ENCODE data around the gene ANKRA2. TPM values are rescaled to one million over a fixed set of nuclear protein-coding genes. Genes with fewer than 3 reads are reported as not detected.

The ANKRA2 gene
- total RNA-seq, 1 donor from 2014 or later: 10.8 TPM

DNA sequence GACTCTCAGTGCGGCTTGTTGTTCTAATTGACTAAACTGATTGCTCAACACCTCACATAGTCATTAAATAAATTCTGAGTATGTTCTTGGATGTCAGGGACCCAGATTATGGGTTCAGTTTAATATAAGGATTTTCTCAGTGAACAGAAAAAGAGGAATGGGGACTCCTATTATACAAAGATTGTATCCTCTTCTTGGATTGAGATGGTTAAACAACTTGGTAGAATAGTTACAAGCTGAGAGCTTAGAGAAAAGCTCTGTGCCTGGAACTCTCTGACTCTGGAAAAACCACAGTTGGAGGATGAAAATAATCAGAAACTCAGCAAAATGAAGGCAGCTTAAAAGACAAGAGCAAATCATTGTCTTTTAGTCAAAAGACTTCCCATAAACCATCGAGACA is 30.5 kb downstream of the ANKRA2 start:
- TF ChIP-seq, protein P1, sequence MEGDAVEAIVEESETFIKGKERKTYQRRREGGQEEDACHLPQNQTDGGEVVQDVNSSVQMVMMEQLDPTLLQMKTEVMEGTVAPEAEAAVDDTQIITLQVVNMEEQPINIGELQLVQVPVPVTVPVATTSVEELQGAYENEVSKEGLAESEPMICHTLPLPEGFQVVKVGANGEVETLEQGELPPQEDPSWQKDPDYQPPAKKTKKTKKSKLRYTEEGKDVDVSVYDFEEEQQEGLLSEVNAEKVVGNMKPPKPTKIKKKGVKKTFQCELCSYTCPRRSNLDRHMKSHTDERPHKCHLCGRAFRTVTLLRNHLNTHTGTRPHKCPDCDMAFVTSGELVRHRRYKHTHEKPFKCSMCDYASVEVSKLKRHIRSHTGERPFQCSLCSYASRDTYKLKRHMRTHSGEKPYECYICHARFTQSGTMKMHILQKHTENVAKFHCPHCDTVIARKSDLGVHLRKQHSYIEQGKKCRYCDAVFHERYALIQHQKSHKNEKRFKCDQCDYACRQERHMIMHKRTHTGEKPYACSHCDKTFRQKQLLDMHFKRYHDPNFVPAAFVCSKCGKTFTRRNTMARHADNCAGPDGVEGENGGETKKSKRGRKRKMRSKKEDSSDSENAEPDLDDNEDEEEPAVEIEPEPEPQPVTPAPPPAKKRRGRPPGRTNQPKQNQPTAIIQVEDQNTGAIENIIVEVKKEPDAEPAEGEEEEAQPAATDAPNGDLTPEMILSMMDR (conservative IDR thresholded peaks at IDR 0.05; ENCODE audit: low read depth, low read length): no peak
- no peak for DNase-seq (ENCODE audit: low read depth)
- H3K4me3 ChIP-seq (ENCODE audit: low read depth, low read length): no peak overlapping the region

DNA sequence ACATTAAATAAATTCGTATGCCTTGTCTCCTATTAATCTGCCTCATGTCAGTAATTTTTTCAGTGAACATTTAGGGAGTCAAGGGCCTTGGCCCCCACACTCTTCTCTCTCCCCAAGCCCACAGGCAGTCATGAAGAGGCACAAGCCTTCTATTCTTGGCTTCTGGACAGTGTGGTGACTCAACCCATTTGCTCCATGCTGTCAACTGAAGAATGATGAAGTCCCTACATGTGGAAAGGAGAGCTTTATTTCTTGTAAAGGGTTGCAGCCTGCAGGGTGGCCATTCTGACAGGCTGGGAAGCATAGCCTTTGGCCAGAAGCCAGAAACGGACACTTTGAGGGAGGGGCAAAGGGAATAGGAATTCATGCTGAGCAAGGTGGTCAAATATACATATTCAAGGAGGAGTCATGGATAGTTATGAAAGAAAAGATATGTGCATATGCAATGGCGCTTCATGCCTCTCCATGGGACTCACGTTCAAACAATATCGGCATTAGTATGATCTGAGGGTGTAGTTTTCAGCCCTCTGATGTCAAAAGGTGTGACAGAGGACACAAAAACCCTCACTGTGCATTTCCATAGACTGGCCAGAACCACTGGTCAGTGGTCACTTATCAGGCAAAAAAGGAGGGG is 31.3 kb downstream of the ANKRA2 start:
- TF ChIP-seq, protein P1 (conservative IDR thresholded peaks at IDR 0.05; ENCODE audit: low read depth, low read length): no peak
- no peak overlapping the region for H3K4me3 ChIP-seq (ENCODE audit: low read depth, low read length)
- no peak for DNase-seq (ENCODE audit: low read depth)

DNA sequence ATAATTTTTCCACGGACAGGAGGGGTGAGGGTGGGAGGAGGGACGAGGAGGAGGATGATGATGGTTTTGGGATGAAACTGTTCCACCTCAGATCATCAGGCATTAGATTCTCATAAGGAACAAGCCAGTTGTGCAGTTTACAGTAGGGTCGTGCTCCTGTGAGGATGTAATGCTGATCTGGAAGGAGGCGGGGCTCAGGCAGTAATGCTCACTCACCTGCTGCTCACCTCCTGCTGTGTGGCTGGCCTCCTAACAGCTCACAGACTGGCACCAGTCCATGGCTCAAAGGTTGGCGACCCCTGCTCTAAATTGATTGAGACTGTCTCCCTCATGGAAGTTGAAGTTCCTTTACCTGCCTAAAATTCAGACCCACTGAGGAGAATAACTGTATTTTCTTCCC is 33.2 kb downstream of the ANKRA2 start:
- DNase-seq (ENCODE audit: low read depth): no peak
- no peak overlapping the region for H3K4me3 ChIP-seq (ENCODE audit: low read depth, low read length)
- TF ChIP-seq, protein P1 (conservative IDR thresholded peaks at IDR 0.05; ENCODE audit: low read depth, low read length): no peak

DNA sequence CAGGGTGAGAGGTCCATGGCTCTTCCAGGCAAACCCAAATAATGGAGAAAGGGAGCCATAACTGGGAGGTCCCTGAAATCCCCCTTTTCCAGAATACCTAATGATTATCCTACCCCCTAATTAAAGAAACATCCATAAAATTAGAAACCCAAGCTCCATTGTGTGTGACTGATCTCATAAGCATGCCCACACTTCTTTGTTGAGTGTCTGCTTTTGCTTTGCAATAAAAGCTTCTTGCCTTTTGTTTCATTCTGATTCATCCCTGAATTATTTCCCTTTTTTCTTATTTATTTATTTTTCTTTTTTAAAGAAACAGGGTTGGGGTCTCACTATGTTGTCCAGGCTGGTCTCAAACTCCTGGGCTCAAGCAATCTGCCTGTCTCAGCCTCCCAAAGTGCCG is 34.1 kb downstream of the ANKRA2 start:
- DNase-seq (ENCODE audit: low read depth): no peak

DNA sequence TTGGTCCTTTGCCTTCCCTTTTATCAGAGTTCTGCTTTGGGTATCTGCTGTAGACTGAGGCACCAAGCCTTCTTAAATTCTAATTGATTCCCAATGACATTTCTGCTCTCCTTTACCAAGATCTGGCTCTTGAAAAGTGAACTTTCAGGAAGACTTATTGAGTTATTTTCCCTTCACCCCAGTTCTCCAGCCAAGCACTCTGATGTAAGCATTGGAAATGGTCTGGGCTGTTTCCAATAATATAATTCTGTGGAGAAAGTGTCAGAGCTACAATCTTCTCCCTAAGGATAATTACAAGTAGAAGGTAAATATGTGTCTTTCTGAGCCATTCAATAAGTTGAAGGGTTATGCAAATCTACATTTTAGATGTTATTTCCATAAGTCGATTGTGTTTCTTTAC is 36.4 kb downstream of the ANKRA2 start:
- H3K4me3 ChIP-seq (ENCODE audit: low read depth, low read length): no peak overlapping the region
- TF ChIP-seq, protein P1 (conservative IDR thresholded peaks at IDR 0.05; ENCODE audit: low read depth, low read length): no peak
- no peak for DNase-seq (ENCODE audit: low read depth)

More for the DNA sequence above, 34.1 kb downstream of the ANKRA2 start:
- TF ChIP-seq, protein P1 (conservative IDR thresholded peaks at IDR 0.05; ENCODE audit: low read depth, low read length): no peak
- H3K4me3 ChIP-seq (ENCODE audit: low read depth, low read length): no peak overlapping the region

DNA sequence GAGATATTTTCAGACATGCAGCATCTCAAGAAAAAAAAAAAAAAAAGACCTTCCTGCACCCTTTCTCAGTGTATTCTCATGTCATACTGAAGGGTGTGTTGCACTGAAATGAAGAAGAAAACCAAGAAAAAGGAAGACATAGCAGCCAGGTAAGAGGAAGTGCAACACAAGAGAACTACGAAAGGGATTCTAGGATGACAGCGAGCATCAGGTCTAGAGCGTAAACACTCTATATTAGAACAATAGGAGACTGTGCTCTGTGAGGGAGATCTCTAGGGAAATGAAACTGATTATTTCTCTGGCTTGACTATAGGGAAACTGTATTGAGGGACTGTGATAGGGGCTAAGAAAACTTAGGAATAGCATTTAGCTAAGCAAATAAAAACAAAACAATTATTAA is 37.2 kb downstream of the ANKRA2 start:
- H3K4me3 ChIP-seq (ENCODE audit: low read depth, low read length): no peak overlapping the region
- TF ChIP-seq, protein P1 (conservative IDR thresholded peaks at IDR 0.05; ENCODE audit: low read depth, low read length): no peak
- no peak for DNase-seq (ENCODE audit: low read depth)

DNA sequence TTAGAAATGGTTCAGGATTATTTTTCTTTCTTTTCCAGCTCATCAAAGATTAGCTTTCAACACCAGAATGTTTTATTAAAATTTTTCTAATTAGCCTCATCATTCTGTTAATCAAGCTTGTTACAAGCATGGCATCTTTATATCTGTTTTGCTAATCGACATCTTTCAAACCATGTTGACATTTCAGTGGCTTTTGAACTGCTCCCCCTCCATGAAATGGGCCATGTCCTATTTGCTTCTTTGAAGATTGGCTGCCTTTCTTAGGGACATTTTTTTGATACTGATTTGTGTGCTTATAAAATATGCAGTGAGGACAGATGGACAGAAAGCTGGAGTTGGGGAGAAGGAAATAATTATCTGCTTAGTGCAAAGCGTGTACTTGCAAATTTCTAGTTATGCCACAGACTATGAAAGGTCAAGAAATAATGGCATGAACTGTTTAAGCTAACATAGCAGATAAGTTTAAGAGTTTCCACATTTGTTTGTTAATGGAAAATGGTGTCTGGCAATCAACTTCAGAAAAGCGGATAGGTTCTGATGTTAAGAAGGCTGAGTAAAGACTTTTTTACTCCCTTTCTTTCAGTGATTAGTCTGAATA is 39.7 kb downstream of the ANKRA2 start:
- TF ChIP-seq, protein P1 (conservative IDR thresholded peaks at IDR 0.05; ENCODE audit: low read depth, low read length): no peak
- H3K4me3 ChIP-seq (ENCODE audit: low read depth, low read length): no peak overlapping the region
- DNase-seq (ENCODE audit: low read depth): no peak
